ENCODE data around the gene PNRC1. TPM values are rescaled to one million over a fixed set of nuclear protein-coding genes. Genes with fewer than 3 reads are reported as not detected.
A peak's percentile ranks its signal among the peaks of the same experiment; 100 is the strongest.

PNRC1 gene
- total RNA-seq, 4 donors from 2014 or later = 189 to 307 (median 245) TPM

DNA sequence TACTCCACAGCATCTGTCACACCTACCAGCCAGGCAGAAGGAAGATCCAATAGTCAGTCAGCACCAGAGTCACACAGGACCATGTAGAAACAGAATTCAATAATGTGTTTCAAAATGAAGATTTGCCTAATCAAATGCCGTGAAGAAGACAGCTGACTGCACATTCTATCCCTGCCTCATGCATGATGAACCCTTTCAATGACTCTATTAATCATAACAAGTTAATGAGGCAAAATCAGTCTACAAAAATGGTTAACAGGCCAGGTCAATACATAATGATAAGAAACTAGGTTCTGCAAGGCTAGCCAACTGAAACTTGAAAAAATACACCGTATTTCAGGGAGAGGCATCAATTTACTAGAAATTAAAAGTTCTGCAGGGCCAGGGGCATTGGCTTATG, 6.7 kb upstream of the PNRC1 start:
- intact Hi-C loops (cut with DNase I) = no loop called here
- WGBS, 2 donors = 77 to 80% methylated on average over 2 of the region's 2 CpGs
- H3K4me1 ChIP-seq = no peaks in the 10 kb centered on the region
- no peak overlapping the region for H3K27ac ChIP-seq
- H3K4me3 ChIP-seq (replicated peaks in 1 of 3) = no peak overlapping the region
- no peaks in the 10 kb centered on the region for H3K9me3 ChIP-seq
- H3K27me3 ChIP-seq = no peaks in the 10 kb centered on the region
- no peak for DNase-seq
- TF ChIP-seq CTCF (IDR thresholded peaks at IDR 0.05) (no peak), POLR2A (IDR thresholded peaks at IDR 0.05) (no peak)
- no peaks in the 10 kb centered on the region for H3K36me3 ChIP-seq

- peak; percentile 58 to 59 for DNase-seq
- H3K4me3 ChIP-seq (replicated peaks in 1 of 3) = peak overlapping the region in 2 of 3 donors; percentile 71 to 100
- intact Hi-C loops (cut with DNase I) = no loop called here
- H3K36me3 ChIP-seq = peaks cover 5 to 8% of the 10 kb centered on the region in 2 donors
- peak overlapping the region; percentile 100 for H3K27ac ChIP-seq
- no peaks in the 10 kb centered on the region for H3K27me3 ChIP-seq
- no peaks in the 10 kb centered on the region for H3K9me3 ChIP-seq
- TF ChIP-seq CTCF (IDR thresholded peaks at IDR 0.05) (no peak), POLR2A (IDR thresholded peaks at IDR 0.05) (peak in 1 of 2 donors; percentile 64)
- H3K4me1 ChIP-seq = peaks cover 21 to 23% of the 10 kb centered on the region in 2 donors
- WGBS, 2 donors = 1% methylated on average over 20 of the region's 20 CpGs
Measured at GRCh38 chr6:89079511-89080234, 878 bp upstream of the PNRC1 start.

DNA sequence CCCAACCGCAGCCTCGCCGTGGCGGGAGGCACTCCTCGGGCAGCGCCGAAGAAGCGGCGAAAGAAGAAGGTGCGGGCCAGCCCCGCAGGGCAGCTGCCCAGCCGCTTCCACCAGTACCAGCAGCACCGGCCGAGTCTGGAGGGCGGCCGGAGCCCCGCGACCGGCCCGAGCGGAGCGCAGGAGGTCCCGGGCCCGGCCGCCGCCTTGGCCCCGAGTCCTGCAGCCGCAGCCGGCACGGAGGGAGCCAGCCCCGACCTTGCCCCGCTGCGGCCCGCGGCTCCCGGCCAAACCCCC, 525 bp downstream of the PNRC1 start:
- DNase-seq = no peak
- Histone ChIP-seq H3K4me3 (replicated peaks in 1 of 3) (peak overlapping the region; percentile 98 to 100 (median 100)), H3K9me3 (no peaks in the 10 kb centered on the region), H3K4me1 (peaks cover 29 to 32% of the 10 kb centered on the region in 2 donors), H3K27me3 (no peaks in the 10 kb centered on the region), H3K36me3 (peaks cover 18 to 19% of the 10 kb centered on the region in 2 donors), H3K27ac (peak overlapping the region; percentile 100)
- intact Hi-C loops (cut with DNase I) = no loop called here
- 0% methylated on average over 10 of the region's 36 CpGs; no CpG with 5 or more reads in 1 of the 2 donors for WGBS, 2 donors
- TF ChIP-seq CTCF (IDR thresholded peaks at IDR 0.05) = no peak
- TF ChIP-seq POLR2A (IDR thresholded peaks at IDR 0.05) = no peak

DNA sequence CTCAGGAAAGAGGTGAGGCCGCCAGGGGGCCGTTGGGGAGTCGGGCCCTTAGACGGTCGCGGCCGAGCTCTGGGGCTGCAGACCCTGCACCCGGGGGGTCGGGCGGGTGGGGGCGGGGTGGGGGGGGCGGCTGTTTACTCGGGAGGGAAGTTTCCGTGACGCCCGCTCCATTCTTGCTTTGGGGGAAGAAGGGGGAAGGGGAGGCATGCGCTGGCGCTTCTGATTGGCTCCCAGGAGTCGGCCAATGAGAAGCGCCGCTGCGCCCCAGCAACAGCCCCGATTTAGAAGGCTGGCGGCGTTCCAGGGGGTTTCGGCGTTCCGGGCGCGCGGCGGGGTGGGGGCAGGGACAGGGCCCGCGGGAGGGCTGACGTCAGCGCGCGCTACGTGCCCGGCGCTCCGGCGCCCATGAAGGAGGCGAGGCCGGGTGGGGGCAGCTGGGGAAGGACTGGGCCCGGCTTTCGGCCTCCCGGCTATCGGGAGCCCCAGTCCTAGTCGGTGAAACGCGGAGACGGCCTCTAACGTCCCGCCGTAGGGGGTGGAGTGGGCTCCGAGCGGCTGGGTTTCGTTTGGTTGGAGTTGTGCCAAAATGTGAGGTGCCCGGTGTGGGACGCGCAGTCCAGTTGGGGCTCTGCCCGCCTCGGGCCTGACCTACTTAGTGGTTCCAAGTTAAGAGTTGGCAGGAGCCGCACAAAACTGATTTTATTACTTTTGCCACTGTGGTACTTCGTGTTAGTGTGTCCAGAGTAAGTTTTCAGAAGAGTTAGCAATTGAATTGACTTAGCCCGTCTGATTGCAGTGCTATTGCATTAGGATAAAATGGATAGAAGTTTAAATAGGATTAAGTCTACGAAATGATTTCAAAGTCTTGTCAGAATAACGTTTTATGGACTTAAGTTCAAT, 1.1 kb downstream of the PNRC1 start:
- DNase-seq = peak; percentile 100
- H3K27me3 ChIP-seq = no peaks in the 10 kb centered on the region
- TF ChIP-seq CTCF (IDR thresholded peaks at IDR 0.05) (no peak), POLR2A (IDR thresholded peaks at IDR 0.05) (peak; percentile 17 to 95)
- H3K36me3 ChIP-seq = peaks cover 19% of the 10 kb centered on the region in 2 donors
- H3K9me3 ChIP-seq = no peaks in the 10 kb centered on the region
- intact Hi-C loops (cut with DNase I) = no loop called here
- peak overlapping the region; percentile 100 for H3K27ac ChIP-seq
- 0% methylated on average over 8 to 29 of the region's 69 CpGs for WGBS, 2 donors
- peaks cover 29 to 32% of the 10 kb centered on the region in 2 donors for H3K4me1 ChIP-seq
- H3K4me3 ChIP-seq (replicated peaks in 1 of 3) = peak overlapping the region; percentile 98 to 100 (median 100)
